HepG2 (cell line): Measurements from ENCODE around the gene HCK. TPM values are rescaled to one million over a fixed set of nuclear protein-coding genes. Genes with fewer than 3 reads are reported as not detected.
A peak's percentile ranks its signal among the peaks of the same experiment; 100 is the strongest.

Experiments
- CBX1 ChIP-seq: IDR thresholded peaks from one replicate; pipeline ENCODE4 v1.6.1; 2016; ENCODE audit warnings: antibody characterized with exemption, low read depth
- CREBL2 ChIP-seq: sonication (generic); formaldehyde crosslinking; IDR thresholded peaks from 2 replicates; pipeline ENCODE4 v1.8.1; 2023; ENCODE audit warnings: missing genetic modification reagents, mild to moderate bottlenecking, borderline replicate concordance
- ERF ChIP-seq: IDR thresholded peaks from 2 replicates; pipeline ENCODE4 v1.6.1; 2018; ENCODE audit warnings: missing biosample characterization, missing genetic modification reagents
- MIER2 ChIP-seq: IDR thresholded peaks from 2 replicates; pipeline ENCODE4 v1.6.1; 2016; ENCODE audit warnings: missing biosample characterization, missing genetic modification reagents
- NBN ChIP-seq: fragments of 450-650 bp; conservative IDR thresholded peaks from 2 replicates; pipeline ENCODE4 v1.6.1; 2017
- SAFB2 ChIP-seq: sonication (generic); formaldehyde crosslinking; IDR thresholded peaks from 2 replicates; pipeline ENCODE4 v1.5.1; 2020; ENCODE audit warnings: missing genetic modification reagents, low read depth, mild to moderate bottlenecking, borderline replicate concordance
- SOX13 ChIP-seq, 3 experiments: fragments of 450-650 bp in 1 of 3; sonication (generic) in 1 of 3; formaldehyde crosslinking in 1 of 3; IDR thresholded peaks in 2 of 3; conservative IDR thresholded peaks in 1 of 3; 2 replicates each; pipeline versions ENCODE4 v1.5.0 to v1.6.1; 2016 to 2020; ENCODE audit warnings: antibody characterized with exemption in 1 of 3, mild to moderate bottlenecking in 1 of 3, missing compliant biosample characterization in 1 of 3, missing genetic modification reagents in 1 of 3, moderate library complexity in 1 of 3
- ZFP36L1 ChIP-seq: sonication (generic); formaldehyde crosslinking; IDR thresholded peaks from 2 replicates; pipeline ENCODE4 v1.8.0; 2022; ENCODE audit warnings: mild to moderate bottlenecking, missing genetic modification reagents, moderate library complexity
- ZNF12 ChIP-seq: sonication (generic); formaldehyde crosslinking; IDR thresholded peaks from 2 replicates; pipeline ENCODE4 v1.5.0; 2020; ENCODE audit warnings: missing genetic modification reagents
- ZNF205 ChIP-seq: IDR thresholded peaks from 2 replicates; pipeline ENCODE4 v1.6.1; 2018; ENCODE audit warnings: missing biosample characterization, missing genetic modification reagents
- ZNF720 ChIP-seq: sonication (generic); formaldehyde crosslinking; IDR thresholded peaks from 2 replicates; pipeline ENCODE4 v1.4.0; 2020; ENCODE audit warnings: missing genetic modification reagents
- ZNF747 ChIP-seq: sonication (generic); formaldehyde crosslinking; IDR thresholded peaks from 2 replicates; pipeline ENCODE4 v1.8.1; 2023; ENCODE audit warnings: missing genetic modification reagents, mild to moderate bottlenecking, borderline replicate concordance
- ZNF841 ChIP-seq: sonication (generic); formaldehyde crosslinking; IDR thresholded peaks from 2 replicates; pipeline ENCODE4 v1.8.1; 2023; ENCODE audit warnings: missing genetic modification reagents, borderline replicate concordance
- ZNF850 ChIP-seq: sonication (generic); formaldehyde crosslinking; conservative IDR thresholded peaks from 2 replicates; pipeline ENCODE4 v1.9.0; 2021; ENCODE audit warnings: mild to moderate bottlenecking, missing genetic modification reagents
- polyA plus RNA-seq, 8 experiments: library from polyadenylated mRNA; depleted of rRNA in 3 of 8; stranded (reverse) in 7 of 8; unstranded in 1 of 8; fragments of >200 nt; fragmentation: Illumina TruSeq in 4 of 8; extraction: Trizol in 4 of 8; gene quantifications; 2 replicates each; pipeline versions ENCODE4 v1.2.1 to v1.2.3, GENCODE V29; 2011 to 2016; ENCODE audit warnings: low read depth in 4 of 8, missing spikeins in 1 of 8, mixed read lengths in 1 of 8; ENCODE audit not compliant: insufficient read depth in 1 of 8
- total RNA-seq, 5 experiments: library from RNA; depleted of rRNA; stranded (reverse); fragments of >200 nt; fragmentation: Illumina TruSeq; extraction: Trizol; gene quantifications; 2 replicates each; pipeline ENCODE4 v1.2.3, GENCODE V29; 2016; ENCODE audit warnings: low read depth in 1 of 5
- TF ChIP-seq, protein P1 (sequence below): sonication (generic); formaldehyde crosslinking; IDR thresholded peaks from 2 replicates; pipeline ENCODE4 v1.5.0; 2020; ENCODE audit warnings: missing genetic modification reagents, mild to moderate bottlenecking, borderline replicate concordance
- TF ChIP-seq, protein P2 (sequence below): sonication (generic); formaldehyde crosslinking; IDR thresholded peaks from 2 replicates; pipeline ENCODE4 v1.4.0; 2020; ENCODE audit warnings: missing genetic modification reagents, borderline replicate concordance
- TF ChIP-seq, protein P3 (sequence below): fragments of 450-650 bp; IDR thresholded peaks from 2 replicates; pipeline ENCODE4 v1.6.1; 2016
- TF ChIP-seq, protein P4 (sequence below): sonication (generic); formaldehyde crosslinking; IDR thresholded peaks from 2 replicates; pipeline ENCODE4 v1.4.0; 2020; ENCODE audit warnings: mild to moderate bottlenecking, missing genetic modification reagents

HCK gene
- total and polyA plus RNA-seq, 2 of the 13 experiments (the other 11 are each of a cell fraction or from before 2014, with no cell fraction given): 0.04 TPM; not detected in 1

DNA sequence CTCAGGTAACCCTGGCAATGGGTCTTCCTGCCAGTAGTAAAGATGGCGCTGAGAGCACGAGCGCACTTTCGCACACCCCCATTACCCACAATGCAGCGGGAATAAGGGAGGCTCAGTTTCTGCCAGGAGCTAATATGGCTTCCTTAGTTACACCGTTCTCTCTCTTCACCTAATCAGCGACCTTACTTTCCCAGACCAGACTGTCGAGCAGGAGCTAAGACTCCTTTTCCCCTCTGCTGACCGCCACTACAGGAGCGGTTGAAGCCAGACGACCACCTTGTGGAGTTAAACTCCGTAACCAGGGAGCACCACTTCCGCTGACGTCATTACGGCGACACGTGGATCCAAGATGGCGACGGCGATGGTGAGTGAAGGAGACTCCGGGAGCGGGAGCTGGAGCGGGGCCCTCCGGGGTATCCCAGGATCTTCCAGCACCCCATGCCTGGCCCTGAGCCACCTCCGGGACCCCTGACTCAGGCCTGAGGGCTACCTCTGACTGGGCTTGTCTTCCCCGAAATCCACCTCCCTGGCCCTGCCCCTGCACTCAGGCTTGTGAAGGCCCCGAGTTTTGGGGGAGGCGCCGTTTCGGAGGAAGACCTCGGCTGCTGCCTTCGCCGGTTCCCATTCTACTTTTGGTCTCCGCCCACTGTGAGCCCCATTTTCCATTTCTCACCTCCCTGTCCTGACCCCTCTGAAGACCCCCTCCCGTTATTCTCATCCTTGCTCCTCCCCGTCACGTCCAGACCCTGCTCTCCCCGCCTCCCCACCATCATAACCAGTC, 57.5 kb downstream of the HCK start, which contains the start of gene TM9SF4 (continued):
- TF ChIP-seq SAFB2 (peak; percentile 88; the same call in 1 of the 2 replicates), ZNF841 (CRISPR knock-in tag) (peak; percentile 50; the same call in 1 of the 2 replicates), ZFP36L1 (CRISPR knock-in tag) (peak; percentile 37; the same call in 1 of the 2 replicates), CREBL2 (CRISPR knock-in tag) (peak; percentile 16; the same call in 1 of the 2 replicates), SOX13 (IDR thresholded peaks at IDR 0.05) (no peak), SOX13 (CRISPR knock-in tag; conservative IDR thresholded peaks at IDR 0.05 in 1 of 2, IDR thresholded peaks at IDR 0.05 in 1 of 2) (peak; percentile 9 to 55; a peak in 2 of 4 replicates), ZNF720 (CRISPR knock-in tag) (no peak), ZNF747 (CRISPR knock-in tag) (peak; percentile 65; the same call in 1 of the 2 replicates), CBX1 (peak; percentile 58), ZNF12 (CRISPR knock-in tag) (peak; percentile 74), NBN (no peak), ERF (CRISPR knock-in tag) (peak; percentile 95), ZNF850 (CRISPR knock-in tag) (no peak), ZNF205 (peak; percentile 93), MIER2 (CRISPR knock-in tag) (peak; percentile 74)
- TF ChIP-seq, protein P1, sequence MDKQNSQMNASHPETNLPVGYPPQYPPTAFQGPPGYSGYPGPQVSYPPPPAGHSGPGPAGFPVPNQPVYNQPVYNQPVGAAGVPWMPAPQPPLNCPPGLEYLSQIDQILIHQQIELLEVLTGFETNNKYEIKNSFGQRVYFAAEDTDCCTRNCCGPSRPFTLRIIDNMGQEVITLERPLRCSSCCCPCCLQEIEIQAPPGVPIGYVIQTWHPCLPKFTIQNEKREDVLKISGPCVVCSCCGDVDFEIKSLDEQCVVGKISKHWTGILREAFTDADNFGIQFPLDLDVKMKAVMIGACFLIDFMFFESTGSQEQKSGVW (CRISPR knock-in tag): peak; percentile 87; the same call in 1 of the 2 replicates
- TF ChIP-seq, protein P2, sequence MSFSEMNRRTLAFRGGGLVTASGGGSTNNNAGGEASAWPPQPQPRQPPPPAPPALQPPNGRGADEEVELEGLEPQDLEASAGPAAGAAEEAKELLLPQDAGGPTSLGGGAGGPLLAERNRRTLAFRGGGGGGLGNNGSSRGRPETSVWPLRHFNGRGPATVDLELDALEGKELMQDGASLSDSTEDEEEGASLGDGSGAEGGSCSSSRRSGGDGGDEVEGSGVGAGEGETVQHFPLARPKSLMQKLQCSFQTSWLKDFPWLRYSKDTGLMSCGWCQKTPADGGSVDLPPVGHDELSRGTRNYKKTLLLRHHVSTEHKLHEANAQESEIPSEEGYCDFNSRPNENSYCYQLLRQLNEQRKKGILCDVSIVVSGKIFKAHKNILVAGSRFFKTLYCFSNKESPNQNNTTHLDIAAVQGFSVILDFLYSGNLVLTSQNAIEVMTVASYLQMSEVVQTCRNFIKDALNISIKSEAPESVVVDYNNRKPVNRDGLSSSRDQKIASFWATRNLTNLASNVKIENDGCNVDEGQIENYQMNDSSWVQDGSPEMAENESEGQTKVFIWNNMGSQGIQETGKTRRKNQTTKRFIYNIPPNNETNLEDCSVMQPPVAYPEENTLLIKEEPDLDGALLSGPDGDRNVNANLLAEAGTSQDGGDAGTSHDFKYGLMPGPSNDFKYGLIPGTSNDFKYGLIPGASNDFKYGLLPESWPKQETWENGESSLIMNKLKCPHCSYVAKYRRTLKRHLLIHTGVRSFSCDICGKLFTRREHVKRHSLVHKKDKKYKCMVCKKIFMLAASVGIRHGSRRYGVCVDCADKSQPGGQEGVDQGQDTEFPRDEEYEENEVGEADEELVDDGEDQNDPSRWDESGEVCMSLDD: peak; percentile 94; the same call in 1 of the 2 replicates
- TF ChIP-seq, protein P3, sequence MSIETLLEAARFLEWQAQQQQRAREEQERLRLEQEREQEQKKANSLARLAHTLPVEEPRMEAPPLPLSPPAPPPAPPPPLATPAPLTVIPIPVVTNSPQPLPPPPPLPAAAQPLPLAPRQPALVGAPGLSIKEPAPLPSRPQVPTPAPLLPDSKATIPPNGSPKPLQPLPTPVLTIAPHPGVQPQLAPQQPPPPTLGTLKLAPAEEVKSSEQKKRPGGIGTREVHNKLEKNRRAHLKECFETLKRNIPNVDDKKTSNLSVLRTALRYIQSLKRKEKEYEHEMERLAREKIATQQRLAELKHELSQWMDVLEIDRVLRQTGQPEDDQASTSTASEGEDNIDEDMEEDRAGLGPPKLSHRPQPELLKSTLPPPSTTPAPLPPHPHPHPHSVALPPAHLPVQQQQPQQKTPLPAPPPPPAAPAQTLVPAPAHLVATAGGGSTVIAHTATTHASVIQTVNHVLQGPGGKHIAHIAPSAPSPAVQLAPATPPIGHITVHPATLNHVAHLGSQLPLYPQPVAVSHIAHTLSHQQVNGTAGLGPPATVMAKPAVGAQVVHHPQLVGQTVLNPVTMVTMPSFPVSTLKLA: peak; percentile 83
- TF ChIP-seq, protein P4, sequence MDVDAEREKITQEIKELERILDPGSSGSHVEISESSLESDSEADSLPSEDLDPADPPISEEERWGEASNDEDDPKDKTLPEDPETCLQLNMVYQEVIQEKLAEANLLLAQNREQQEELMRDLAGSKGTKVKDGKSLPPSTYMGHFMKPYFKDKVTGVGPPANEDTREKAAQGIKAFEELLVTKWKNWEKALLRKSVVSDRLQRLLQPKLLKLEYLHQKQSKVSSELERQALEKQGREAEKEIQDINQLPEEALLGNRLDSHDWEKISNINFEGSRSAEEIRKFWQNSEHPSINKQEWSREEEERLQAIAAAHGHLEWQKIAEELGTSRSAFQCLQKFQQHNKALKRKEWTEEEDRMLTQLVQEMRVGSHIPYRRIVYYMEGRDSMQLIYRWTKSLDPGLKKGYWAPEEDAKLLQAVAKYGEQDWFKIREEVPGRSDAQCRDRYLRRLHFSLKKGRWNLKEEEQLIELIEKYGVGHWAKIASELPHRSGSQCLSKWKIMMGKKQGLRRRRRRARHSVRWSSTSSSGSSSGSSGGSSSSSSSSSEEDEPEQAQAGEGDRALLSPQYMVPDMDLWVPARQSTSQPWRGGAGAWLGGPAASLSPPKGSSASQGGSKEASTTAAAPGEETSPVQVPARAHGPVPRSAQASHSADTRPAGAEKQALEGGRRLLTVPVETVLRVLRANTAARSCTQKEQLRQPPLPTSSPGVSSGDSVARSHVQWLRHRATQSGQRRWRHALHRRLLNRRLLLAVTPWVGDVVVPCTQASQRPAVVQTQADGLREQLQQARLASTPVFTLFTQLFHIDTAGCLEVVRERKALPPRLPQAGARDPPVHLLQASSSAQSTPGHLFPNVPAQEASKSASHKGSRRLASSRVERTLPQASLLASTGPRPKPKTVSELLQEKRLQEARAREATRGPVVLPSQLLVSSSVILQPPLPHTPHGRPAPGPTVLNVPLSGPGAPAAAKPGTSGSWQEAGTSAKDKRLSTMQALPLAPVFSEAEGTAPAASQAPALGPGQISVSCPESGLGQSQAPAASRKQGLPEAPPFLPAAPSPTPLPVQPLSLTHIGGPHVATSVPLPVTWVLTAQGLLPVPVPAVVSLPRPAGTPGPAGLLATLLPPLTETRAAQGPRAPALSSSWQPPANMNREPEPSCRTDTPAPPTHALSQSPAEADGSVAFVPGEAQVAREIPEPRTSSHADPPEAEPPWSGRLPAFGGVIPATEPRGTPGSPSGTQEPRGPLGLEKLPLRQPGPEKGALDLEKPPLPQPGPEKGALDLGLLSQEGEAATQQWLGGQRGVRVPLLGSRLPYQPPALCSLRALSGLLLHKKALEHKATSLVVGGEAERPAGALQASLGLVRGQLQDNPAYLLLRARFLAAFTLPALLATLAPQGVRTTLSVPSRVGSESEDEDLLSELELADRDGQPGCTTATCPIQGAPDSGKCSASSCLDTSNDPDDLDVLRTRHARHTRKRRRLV (CRISPR knock-in tag): peak; percentile 96
